Measurements from ENCODE around the gene CREB5.

The CREB5 gene

GRCh38 chr7:28477041-28477442 lies 64.7 kb downstream of the CREB5 start:
- Histone ChIP-seq H4K91ac (ENCODE audit: low read length) (no peak overlapping the region), H2AK5ac (ENCODE audit: low read length, severe bottlenecking) (peak overlapping the region; percentile 50), H3K36me3 (ENCODE audit: control insufficient read depth in 1 of 2, insufficient read depth in 2 of 2, low read depth in 1 of 2, low read length in 2 of 2) (no peaks in the 10 kb centered on the region), H2BK15ac (ENCODE audit: low read depth, poor library complexity, severe bottlenecking) (no peak overlapping the region), H2BK12ac (ENCODE audit: low read length in 2 of 2) (no peak overlapping the region), H3K18ac (ENCODE audit: low read depth in 1 of 2, low read length in 2 of 2) (no peak overlapping the region), H3K9me3 (ENCODE audit: control insufficient read depth, low read length) (no peaks in the 10 kb centered on the region), H3K14ac (ENCODE audit: low read length in 2 of 2) (no peak overlapping the region), H2BK5ac (ENCODE audit: low read depth, low read length, poor library complexity, severe bottlenecking) (no peak overlapping the region), H3K9ac (ENCODE audit: low read length) (no peak overlapping the region), H3K27ac (ENCODE audit: low read length, poor library complexity, severe bottlenecking) (no peak overlapping the region), H3K4me2 (ENCODE audit: low read length, poor library complexity, severe bottlenecking) (no peak overlapping the region), H2AFZ (ENCODE audit: low read depth, low read length) (no peak overlapping the region), H3K23ac (ENCODE audit: low read length in 2 of 2) (no peak overlapping the region), H3K27me3 (ENCODE audit: control insufficient read depth in 1 of 2, insufficient read depth in 1 of 2, low read length in 2 of 2) (no peaks in the 10 kb centered on the region), H3K4ac (ENCODE audit: low read depth in 1 of 2, low read length in 2 of 2) (no peak overlapping the region), H3K4me3 (ENCODE audit: insufficient read depth in 1 of 2, low read depth in 1 of 2, low read length in 2 of 2) (no peak overlapping the region), H3K79me1 (replicated peaks; ENCODE audit: low read length, poor library complexity, severe bottlenecking) (peaks cover 40% of the 10 kb centered on the region), H2BK120ac (ENCODE audit: low read depth, low read length) (no peak overlapping the region), H3K4me1 (ENCODE audit: control insufficient read depth, insufficient read depth, low read depth, low read length) (peaks cover 10% of the 10 kb centered on the region), H4K8ac (ENCODE audit: low read length) (no peak overlapping the region)
- no peak for DNase-seq
- 79% methylated on average over 3 of the region's 3 CpGs for WGBS

DNA sequence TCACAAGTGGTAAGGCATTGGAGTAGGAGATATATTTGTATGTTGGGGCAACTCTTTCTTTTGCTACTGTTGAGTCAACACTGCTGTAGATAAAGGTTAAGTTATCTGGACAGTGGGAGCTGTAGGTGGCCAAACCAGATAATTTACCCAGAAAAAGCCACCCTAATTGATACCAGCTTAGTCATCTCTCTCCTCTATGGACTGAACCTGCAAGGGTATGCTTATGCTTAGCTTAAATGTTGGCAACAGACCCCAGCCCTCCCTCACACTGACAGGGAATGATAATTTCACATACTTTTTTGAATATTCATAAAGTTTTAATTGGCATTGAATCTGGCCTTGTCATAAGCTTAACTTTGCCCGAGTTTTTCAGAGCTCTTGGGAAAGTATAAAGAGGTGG lies 66.3 kb downstream of the CREB5 start:
- Histone ChIP-seq H3K9ac (ENCODE audit: low read length) (no peak overlapping the region), H3K9me3 (ENCODE audit: control insufficient read depth, low read length) (no peaks in the 10 kb centered on the region), H2BK5ac (ENCODE audit: low read depth, low read length, poor library complexity, severe bottlenecking) (no peak overlapping the region), H3K4me2 (ENCODE audit: low read length, poor library complexity, severe bottlenecking) (no peak overlapping the region), H2BK120ac (ENCODE audit: low read depth, low read length) (no peak overlapping the region), H3K14ac (ENCODE audit: low read length in 2 of 2) (no peak overlapping the region), H3K23ac (ENCODE audit: low read length in 2 of 2) (no peak overlapping the region), H3K36me3 (ENCODE audit: control insufficient read depth in 1 of 2, insufficient read depth in 2 of 2, low read depth in 1 of 2, low read length in 2 of 2) (no peaks in the 10 kb centered on the region), H3K27me3 (ENCODE audit: control insufficient read depth in 1 of 2, insufficient read depth in 1 of 2, low read length in 2 of 2) (no peaks in the 10 kb centered on the region), H3K79me1 (replicated peaks; ENCODE audit: low read length, poor library complexity, severe bottlenecking) (peaks cover 29% of the 10 kb centered on the region), H3K4me1 (ENCODE audit: control insufficient read depth, insufficient read depth, low read depth, low read length) (peaks cover 7% of the 10 kb centered on the region), H4K8ac (ENCODE audit: low read length) (no peak overlapping the region), H3K27ac (ENCODE audit: low read length, poor library complexity, severe bottlenecking) (no peak overlapping the region), H3K4me3 (ENCODE audit: insufficient read depth in 1 of 2, low read depth in 1 of 2, low read length in 2 of 2) (no peak overlapping the region), H3K4ac (ENCODE audit: low read depth in 1 of 2, low read length in 2 of 2) (no peak overlapping the region), H3K18ac (ENCODE audit: low read depth in 1 of 2, low read length in 2 of 2) (no peak overlapping the region), H4K91ac (ENCODE audit: low read length) (no peak overlapping the region), H2AFZ (ENCODE audit: low read depth, low read length) (no peak overlapping the region), H2BK15ac (ENCODE audit: low read depth, poor library complexity, severe bottlenecking) (no peak overlapping the region), H2BK12ac (ENCODE audit: low read length in 2 of 2) (no peak overlapping the region), H2AK5ac (ENCODE audit: low read length, severe bottlenecking) (no peak overlapping the region)
- 75% methylated on average over 1 of the region's 1 CpG for WGBS
- no peak for DNase-seq

- no peak overlapping the region for H2BK5ac ChIP-seq (ENCODE audit: low read depth, low read length, poor library complexity, severe bottlenecking)
- H3K9ac ChIP-seq (ENCODE audit: low read length), result no peak overlapping the region
- no peak overlapping the region for H3K4me2 ChIP-seq (ENCODE audit: low read length, poor library complexity, severe bottlenecking)
- H2AK5ac ChIP-seq (ENCODE audit: low read length, severe bottlenecking), result no peak overlapping the region
- H3K18ac ChIP-seq (ENCODE audit: low read depth in 1 of 2, low read length in 2 of 2), result no peak overlapping the region
- no peaks in the 10 kb centered on the region for H3K9me3 ChIP-seq (ENCODE audit: control insufficient read depth, low read length)
- H4K8ac ChIP-seq (ENCODE audit: low read length), result no peak overlapping the region
- H3K27me3 ChIP-seq (ENCODE audit: control insufficient read depth in 1 of 2, insufficient read depth in 1 of 2, low read length in 2 of 2), result no peaks in the 10 kb centered on the region
- H3K27ac ChIP-seq (ENCODE audit: low read length, poor library complexity, severe bottlenecking), result no peak overlapping the region
- H2BK12ac ChIP-seq (ENCODE audit: low read length in 2 of 2), result no peak overlapping the region
- H2BK15ac ChIP-seq (ENCODE audit: low read depth, poor library complexity, severe bottlenecking), result no peak overlapping the region
- peaks cover 24% of the 10 kb centered on the region for H3K79me1 ChIP-seq (replicated peaks; ENCODE audit: low read length, poor library complexity, severe bottlenecking)
- H3K4me3 ChIP-seq (ENCODE audit: insufficient read depth in 1 of 2, low read depth in 1 of 2, low read length in 2 of 2), result no peak overlapping the region
- peaks cover 3% of the 10 kb centered on the region for H3K4me1 ChIP-seq (ENCODE audit: control insufficient read depth, insufficient read depth, low read depth, low read length)
- H4K91ac ChIP-seq (ENCODE audit: low read length), result no peak overlapping the region
- WGBS, result 81% methylated on average over 5 of the region's 6 CpGs
- no peaks in the 10 kb centered on the region for H3K36me3 ChIP-seq (ENCODE audit: control insufficient read depth in 1 of 2, insufficient read depth in 2 of 2, low read depth in 1 of 2, low read length in 2 of 2)
- no peak overlapping the region for H2BK120ac ChIP-seq (ENCODE audit: low read depth, low read length)
- H2AFZ ChIP-seq (ENCODE audit: low read depth, low read length), result no peak overlapping the region
- no peak for DNase-seq
- H3K4ac ChIP-seq (ENCODE audit: low read depth in 1 of 2, low read length in 2 of 2), result no peak overlapping the region
- no peak overlapping the region for H3K23ac ChIP-seq (ENCODE audit: low read length in 2 of 2)
- H3K14ac ChIP-seq (ENCODE audit: low read length in 2 of 2), result no peak overlapping the region
Observed at GRCh38 chr7:28479507-28479947, 67.2 kb downstream of the CREB5 start.

GRCh38 chr7:28480595-28480994 lies 68.3 kb downstream of the CREB5 start:
- H2BK12ac ChIP-seq (ENCODE audit: low read length in 2 of 2), result no peak overlapping the region
- WGBS, result 80% methylated on average over 3 of the region's 3 CpGs
- H3K36me3 ChIP-seq (ENCODE audit: control insufficient read depth in 1 of 2, insufficient read depth in 2 of 2, low read depth in 1 of 2, low read length in 2 of 2), result no peaks in the 10 kb centered on the region
- H3K23ac ChIP-seq (ENCODE audit: low read length in 2 of 2), result no peak overlapping the region
- no peak overlapping the region for H2BK5ac ChIP-seq (ENCODE audit: low read depth, low read length, poor library complexity, severe bottlenecking)
- H4K8ac ChIP-seq (ENCODE audit: low read length), result no peak overlapping the region
- no peak overlapping the region for H3K4ac ChIP-seq (ENCODE audit: low read depth in 1 of 2, low read length in 2 of 2)
- no peak overlapping the region for H2BK120ac ChIP-seq (ENCODE audit: low read depth, low read length)
- H3K79me1 ChIP-seq (replicated peaks; ENCODE audit: low read length, poor library complexity, severe bottlenecking), result peaks cover 22% of the 10 kb centered on the region
- H3K9ac ChIP-seq (ENCODE audit: low read length), result peak overlapping the region; percentile 70
- no peak overlapping the region for H4K91ac ChIP-seq (ENCODE audit: low read length)
- no peak overlapping the region for H3K4me2 ChIP-seq (ENCODE audit: low read length, poor library complexity, severe bottlenecking)
- H3K14ac ChIP-seq (ENCODE audit: low read length in 2 of 2), result no peak overlapping the region
- peaks cover 3% of the 10 kb centered on the region for H3K4me1 ChIP-seq (ENCODE audit: control insufficient read depth, insufficient read depth, low read depth, low read length)
- no peak overlapping the region for H2AFZ ChIP-seq (ENCODE audit: low read depth, low read length)
- no peak overlapping the region for H2BK15ac ChIP-seq (ENCODE audit: low read depth, poor library complexity, severe bottlenecking)
- DNase-seq, result no peak
- H2AK5ac ChIP-seq (ENCODE audit: low read length, severe bottlenecking), result no peak overlapping the region
- peak overlapping the region; percentile 88 for H3K27ac ChIP-seq (ENCODE audit: low read length, poor library complexity, severe bottlenecking)
- no peak overlapping the region for H3K18ac ChIP-seq (ENCODE audit: low read depth in 1 of 2, low read length in 2 of 2)
- H3K9me3 ChIP-seq (ENCODE audit: control insufficient read depth, low read length), result no peaks in the 10 kb centered on the region
- no peak overlapping the region for H3K4me3 ChIP-seq (ENCODE audit: insufficient read depth in 1 of 2, low read depth in 1 of 2, low read length in 2 of 2)
- H3K27me3 ChIP-seq (ENCODE audit: control insufficient read depth in 1 of 2, insufficient read depth in 1 of 2, low read length in 2 of 2), result no peaks in the 10 kb centered on the region

All from mesenchymal stem cell (in vitro differentiated cells and primary cell).